ENCODE measurements around the gene PIP4P1.

DNA sequence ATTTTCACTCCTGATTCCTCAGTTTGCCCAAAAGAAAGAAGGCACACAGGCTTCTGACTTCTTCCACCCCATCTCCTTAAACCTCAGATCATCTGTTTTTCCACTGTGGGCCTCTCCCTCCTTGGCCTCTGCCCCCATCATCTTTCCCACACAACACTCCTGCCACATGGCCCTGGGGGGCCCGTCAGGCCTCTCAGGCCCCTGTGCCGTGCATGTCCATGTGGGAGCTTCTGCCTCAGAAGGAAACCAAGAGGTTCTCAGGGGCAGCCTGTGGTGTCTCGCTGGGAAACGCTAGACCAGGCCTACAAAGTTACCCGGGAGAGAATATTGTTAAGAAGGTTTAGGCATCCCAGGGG is 33.2 kb downstream of the PIP4P1 start:
- TF ChIP-seq, protein P1, sequence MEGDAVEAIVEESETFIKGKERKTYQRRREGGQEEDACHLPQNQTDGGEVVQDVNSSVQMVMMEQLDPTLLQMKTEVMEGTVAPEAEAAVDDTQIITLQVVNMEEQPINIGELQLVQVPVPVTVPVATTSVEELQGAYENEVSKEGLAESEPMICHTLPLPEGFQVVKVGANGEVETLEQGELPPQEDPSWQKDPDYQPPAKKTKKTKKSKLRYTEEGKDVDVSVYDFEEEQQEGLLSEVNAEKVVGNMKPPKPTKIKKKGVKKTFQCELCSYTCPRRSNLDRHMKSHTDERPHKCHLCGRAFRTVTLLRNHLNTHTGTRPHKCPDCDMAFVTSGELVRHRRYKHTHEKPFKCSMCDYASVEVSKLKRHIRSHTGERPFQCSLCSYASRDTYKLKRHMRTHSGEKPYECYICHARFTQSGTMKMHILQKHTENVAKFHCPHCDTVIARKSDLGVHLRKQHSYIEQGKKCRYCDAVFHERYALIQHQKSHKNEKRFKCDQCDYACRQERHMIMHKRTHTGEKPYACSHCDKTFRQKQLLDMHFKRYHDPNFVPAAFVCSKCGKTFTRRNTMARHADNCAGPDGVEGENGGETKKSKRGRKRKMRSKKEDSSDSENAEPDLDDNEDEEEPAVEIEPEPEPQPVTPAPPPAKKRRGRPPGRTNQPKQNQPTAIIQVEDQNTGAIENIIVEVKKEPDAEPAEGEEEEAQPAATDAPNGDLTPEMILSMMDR (IDR thresholded peaks at IDR 0.05; ENCODE audit: low read length): no peak
- TF ChIP-seq EZH2 (optimal IDR thresholded peaks at IDR 0.05; ENCODE audit: low read depth, low read length): no peak
- no peak for TF ChIP-seq EZH2phosphoT487 (IDR thresholded peaks at IDR 0.05; ENCODE audit: low read length)

Data from MM.1S (cell line).